Activated T-cell treated with anti-CD3 and anti-CD28 coated beads for 24 hours (primary cell): ENCODE data around the gene DMD.

Experiments
- DNase-seq: peaks from one replicate; pipeline ENCODE4 v3.0.0-alpha.2; 2020; ENCODE audit warnings: low read depth

DMD gene

DNA sequence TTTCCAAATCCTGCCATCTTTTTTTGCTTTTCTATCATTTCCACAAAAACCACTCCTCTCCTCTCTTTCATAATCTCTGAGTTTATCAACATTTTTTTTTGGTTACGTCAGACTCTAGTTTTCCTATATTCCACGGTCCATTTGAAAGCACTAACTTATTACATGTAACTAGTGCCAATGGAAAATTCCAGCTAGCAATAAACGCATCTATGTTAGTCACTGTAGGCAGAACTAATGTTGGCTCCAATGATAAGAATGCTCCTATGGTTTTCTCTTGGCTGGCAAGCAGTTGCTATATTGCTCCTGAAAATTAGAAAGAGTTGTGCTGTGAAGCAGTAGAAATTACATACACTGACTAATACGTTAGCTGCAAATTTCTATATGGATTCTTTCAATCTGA is 1504.9 kb downstream of the DMD start:
- no peak for DNase-seq

DNA sequence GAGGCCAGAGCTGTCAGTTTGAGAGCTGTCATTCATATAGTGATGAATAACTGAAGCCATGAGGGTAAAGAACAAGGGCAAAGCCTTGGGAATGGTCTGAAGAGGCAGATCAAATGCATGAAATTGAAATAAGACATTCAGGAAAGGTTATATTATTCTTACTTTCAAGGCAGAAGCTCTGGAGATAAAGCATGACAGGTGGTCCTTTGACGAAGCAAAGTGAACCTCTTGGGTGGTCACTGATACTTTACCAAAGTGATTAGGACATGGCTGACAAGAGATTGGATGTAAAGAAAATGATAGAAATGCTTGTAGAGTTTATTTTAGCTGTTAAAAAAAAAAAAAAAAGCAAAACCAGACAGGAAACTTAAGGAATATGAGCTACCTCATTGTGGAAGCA is 1505.5 kb downstream of the DMD start:
- DNase-seq, result no peak

DNA sequence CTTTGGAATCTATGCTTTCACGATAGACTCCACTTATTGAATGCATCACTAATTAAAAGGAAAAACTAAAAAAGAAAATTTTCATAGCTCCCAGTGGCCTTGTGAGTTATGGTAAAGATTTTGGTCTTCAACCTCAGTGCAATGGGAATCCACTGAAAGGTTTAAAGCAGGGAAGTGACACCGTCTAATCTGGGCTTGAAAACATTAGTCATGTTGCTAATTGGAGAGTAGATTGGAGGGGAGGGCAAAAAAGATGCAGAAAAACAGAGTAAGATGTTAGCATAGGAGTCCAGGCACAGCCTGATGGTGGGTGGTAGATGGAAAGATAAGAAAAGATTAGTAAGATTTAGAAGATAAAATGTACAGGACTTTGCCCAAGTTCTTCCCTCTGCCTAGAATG is 1506.4 kb downstream of the DMD start:
- no peak for DNase-seq

DNA sequence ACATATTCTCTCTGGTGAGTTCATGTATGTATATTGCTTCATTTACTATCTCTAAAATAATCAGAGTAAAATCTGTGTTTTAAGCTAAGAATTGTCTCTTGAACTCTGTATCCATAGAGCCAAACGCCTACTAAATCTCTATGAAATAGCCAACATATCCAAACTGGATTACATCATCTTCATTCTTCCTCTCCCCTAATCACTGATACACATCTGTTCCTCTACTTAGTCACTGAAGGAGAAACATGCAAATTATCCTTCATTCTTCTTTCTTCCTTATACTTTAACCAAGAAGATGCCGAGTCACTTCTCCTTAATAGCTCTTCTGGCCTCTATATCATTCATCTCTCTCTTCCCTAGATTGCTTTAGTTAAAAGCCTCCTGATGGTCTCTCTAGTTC is 1509.1 kb downstream of the DMD start:
- no peak for DNase-seq

DNA sequence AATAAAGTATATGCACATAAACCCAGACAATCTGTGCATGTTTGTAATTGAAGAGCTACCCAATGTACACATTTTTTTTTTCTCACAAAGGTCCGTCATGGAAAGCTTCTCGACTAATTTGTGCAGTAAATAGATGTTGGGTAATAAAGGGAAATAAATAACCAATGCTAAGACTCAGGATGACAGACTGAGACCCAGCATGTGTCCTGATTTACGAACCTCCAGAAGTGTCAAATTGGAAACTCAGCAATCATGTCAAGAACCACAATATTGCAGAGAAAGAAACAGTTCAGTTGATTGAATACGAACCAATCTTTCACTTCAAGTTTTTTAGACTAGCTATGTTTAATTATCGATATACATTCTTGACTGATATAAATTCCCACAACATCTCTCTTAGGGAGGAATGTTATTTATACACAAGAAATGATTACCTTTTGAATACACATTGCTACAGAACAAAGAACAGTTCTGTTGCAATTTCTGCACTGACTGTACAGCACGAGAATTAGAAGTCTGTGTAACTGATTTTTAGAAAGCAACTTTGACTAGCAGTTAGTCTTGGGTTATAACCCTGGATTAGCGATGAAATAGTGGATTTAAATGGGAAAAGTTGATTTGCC is 1513.9 kb downstream of the DMD start:
- DNase-seq, result no peak

DNA sequence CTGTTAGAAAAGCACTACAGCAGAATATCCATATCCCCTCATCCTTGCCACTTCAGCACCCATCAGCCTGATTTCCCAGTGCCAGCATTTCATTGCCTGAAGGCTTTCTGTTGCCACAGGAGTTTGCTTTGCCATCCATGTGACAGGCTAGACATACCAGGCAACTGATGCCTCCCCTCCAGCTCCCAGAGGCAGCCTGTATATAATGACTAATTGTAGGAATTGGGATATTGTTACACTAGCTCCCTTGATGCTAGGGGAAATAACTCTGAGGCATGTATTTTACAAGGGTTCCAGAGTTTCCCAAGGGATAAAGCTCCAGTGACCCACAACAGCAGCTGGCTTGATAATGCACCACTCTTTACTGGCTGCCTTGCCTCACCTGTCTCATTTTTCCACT is 1531.5 kb downstream of the DMD start:
- no peak for DNase-seq

DNA sequence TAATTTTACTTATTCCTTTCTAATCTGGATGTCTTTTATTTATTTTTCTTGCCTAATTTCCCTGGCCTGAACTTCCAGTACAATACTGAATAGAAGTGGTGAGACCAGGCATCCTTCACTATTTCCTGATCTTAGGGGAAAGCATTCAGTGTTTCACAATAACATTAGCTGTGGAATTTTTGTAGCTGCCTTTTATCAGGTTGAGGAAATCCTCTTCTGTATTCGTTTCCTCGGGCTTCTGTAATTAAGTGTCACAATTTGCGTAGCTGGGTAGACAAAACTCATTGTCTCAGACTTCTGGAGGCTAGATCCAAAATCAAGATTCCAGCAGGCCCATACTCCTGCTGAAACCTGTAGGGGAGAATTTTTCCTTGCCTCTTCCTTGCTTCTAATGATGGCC is 1541.1 kb downstream of the DMD start:
- DNase-seq, result no peak

DNA sequence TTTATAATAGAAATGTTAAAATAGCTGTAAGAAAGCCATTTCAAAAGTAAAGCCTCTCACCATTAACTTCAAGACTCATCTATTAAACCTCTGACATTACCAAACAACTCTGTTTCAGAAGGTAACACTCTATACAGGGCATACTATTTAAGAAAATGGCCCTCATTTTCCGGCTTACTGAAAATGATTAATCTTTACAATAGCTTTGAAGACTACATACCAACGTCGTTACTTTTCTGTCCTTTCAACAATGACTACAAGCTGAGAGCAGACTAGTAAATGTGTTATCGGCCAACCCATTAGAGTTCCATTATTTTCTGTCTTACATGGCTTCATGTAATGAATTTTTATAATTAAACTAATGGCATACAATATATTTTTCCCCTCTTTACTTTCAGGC is 1545.9 kb downstream of the DMD start:
- no peak for DNase-seq

DNA sequence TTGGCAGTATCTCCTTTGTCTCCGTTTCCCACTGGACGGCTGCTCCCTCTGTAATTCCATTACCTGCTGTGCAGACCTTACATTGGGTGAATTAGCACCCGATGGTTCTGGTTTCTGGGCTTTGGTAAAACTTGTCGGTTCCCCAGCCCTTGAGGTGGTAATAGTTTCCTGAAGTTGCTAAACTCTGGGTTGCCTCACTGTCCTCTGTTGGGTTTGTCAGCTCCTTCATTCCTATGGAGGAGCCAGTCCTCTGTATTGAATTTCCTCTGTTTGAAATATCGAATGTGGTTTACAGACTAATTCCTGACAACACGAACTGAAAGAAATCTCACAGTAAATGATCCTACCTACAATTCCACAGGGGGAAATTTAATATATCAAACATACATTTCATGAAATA is 1548.2 kb downstream of the DMD start:
- no peak for DNase-seq

DNA sequence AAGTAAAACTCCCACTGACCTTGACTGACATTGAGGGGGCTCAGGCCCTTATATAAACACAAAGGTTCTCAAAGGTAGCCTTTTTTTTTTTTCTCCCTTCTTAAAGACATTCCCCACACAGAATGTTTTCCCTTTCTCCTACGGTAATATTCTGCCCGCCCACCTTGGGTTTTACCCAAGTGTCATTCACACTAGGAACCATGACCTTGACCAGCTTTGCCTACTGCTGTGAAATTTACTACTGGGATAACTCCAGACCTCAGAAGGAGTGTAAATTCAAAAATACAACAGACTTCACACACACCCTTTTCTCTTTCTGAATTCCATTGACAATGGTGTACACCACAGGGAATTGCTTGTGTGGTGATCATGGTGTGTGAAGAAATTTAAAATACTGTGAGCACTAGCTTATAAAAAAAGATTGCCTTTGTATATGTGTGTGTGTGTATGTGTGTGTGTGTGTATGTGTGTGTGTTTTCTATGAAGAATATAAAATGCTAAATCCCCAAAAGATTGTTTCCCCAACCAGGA is 1550.0 kb downstream of the DMD start:
- DNase-seq, result no peak

DNA sequence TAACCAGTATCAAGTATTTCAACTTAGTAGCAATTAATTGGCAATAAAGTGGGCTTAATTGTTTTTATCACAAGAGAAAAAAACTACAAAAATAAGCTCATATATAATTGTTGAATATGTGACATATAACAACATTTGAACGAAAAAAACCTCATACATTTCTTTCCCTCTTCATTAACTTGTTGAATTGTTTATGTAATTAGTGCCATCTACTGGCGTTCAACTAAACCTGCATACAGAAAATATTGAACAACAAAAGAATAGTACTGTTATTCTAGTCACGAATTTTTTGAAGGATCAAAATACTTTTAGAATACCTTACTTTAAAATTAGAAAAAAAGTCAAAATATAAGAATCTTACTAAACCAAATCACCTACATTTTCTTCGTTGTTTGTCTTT is 1553.0 kb downstream of the DMD start:
- no peak for DNase-seq

DNA sequence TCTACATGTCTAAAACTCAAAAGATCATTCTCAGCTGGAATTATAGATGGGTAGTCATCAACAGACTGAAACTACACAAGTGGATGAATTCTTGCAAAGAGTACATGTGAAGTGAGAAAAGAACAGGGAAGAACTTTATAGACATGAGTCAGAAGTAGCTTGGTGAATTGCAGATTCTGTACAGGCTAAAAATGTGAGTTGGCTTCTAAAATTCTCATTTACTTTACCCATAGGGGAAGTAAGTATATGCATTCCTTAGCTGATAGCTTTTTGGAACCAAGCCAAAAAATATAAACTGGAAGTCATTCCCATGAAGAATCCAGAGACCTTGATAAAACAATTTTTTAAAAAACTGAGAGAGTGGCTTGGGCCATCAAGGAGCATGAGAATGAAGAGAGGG is 1555.3 kb downstream of the DMD start:
- no peak for DNase-seq

DNA sequence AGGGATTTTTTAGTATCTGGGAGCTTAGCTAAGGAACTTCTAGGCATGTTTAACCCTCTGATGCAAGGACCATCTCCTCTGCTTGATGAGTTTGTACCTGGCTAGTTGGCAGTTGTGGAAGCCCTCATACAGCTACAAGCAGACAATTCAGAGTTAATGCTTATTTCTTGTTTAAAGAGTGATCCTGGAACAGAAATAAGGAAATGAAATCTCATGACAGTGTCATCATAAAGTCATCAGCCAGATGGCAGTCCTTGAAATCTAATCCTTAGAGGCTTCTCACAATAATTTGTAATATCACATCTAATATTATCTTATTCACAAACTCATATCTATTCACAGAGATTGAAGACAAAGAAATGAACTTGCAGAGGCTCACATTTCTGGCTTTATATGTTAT is 1557.9 kb downstream of the DMD start:
- DNase-seq, result no peak

DNA sequence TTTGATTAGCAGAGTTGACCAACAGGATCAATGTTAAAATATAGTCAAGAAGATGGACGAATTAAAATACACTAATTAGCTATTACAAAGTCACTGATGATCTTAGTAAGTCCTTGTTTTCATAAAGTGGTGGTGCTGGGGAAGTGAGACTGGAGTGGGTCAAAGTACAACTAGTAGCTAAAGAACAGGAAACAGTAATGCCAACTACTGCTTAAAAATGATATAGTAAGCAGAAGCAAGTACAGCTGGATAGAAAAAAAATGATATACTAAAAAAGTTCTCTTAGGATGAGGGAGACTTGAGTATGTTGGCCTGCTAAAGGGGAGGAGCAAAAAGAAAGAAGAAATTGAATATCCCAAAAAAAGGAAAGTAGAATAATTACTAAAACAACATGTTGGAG is 1558.7 kb downstream of the DMD start:
- DNase-seq, result no peak

DNA sequence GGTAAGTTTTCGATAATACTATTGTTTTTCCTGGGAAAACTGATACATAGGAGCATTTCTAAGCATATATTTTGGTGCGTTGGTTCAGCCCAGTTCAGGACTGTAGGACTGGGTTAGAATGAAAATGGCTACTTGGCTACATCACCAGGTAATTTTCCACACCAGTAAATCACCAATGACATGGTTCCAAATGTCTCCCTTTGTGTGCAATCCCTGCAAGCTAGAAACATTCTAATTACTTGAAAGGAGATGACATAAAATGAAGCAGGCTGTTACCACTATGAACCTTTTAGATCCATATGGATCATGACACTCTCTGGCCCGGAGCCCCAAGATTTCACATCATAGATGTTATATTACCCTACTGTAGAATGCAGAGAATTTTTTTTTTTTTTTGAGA is 1562.1 kb downstream of the DMD start:
- DNase-seq, result no peak

DNA sequence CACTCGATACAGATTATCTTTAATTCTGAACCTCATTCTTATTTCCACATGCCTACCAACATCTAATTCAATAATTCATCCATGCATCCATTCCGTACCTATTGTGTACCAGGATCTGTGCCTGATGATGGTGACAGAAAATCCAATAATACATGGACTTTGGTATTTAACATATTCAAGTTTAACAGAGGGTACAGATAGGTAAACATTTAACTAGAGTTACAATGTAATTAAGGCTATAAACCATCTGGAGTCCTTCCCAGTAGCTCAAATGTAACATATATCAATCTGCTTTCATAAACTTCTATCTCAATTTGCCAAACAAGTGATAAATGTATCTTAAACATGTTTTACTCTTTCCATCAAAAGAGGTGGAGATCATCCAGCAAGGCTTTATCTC is 1578.0 kb downstream of the DMD start:
- no peak for DNase-seq

DNA sequence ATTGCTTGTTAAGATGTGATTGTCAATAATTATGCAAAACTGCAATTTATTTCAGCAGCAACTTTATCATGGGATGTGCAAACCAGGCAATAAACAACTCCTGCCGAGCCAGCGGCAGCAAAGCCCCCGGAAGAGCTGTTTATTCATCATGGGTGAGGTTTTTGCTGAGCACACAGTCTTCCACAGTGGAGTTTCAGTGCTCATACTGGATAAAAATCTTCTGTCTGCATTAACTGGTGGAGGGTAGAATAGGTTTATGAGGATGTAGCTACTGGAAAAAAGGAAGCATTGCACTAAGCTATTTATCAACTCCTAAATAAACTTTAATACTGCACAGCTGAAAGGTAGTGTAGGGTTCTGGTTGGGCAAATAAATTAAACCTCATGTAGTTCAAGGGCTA is 1582.2 kb downstream of the DMD start:
- DNase-seq, result no peak

DNA sequence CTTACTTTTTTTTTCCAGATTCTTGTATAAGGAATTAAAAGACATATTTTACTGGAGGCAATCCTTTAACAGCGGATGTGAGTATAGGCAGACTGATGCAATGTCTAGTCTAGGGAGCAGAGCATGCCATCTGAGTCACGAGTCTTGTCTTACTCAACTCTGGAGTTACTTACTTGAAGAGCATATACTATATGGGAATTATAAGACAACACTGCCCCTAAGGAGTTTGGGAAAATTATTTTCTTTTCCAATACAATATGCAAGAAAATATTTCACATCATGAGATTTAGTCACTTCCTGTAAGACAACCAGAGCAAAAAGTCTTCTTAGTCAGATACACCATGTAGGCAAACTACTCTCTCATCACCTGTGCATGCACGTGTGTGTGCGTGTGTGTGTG is 1602.2 kb downstream of the DMD start:
- DNase-seq, result no peak

DNA sequence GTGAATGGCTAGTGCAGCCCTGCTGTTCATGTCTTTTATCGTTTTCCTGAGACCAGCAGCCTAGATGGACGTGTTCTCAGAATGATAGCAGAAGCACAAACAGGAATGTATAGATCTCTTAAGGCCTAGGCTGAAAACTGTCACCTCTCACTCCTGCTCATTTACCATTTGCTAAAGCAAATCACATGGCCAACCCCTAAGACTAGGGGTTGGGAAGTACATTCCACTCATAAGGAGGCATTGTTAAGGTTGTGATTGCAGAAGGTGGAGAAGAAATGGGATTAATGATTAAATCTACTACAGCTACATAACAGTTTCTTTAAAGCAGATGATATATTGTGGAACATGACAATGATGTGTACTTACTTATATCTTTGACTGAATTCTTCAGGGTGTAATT is 1602.7 kb downstream of the DMD start:
- DNase-seq, result no peak

DNA sequence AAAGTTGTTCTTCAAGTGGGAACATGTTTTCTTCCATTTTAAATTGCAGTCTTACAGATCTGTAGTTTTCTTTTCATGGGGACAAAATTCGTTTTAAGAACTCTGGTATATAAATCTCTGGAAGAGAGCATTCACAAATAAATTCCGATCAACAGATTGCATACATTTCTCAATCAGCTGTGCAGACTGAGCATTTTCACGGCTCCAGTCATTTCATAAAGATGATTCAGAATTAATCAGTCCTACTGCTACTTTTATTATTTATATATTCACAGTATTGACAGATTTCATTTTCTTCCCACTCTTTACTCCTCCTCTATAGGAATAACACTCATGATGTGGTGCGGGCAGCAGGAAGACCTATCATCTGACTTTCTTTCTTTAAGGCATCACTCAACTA is 1604.6 kb downstream of the DMD start:
- no peak for DNase-seq

DNA sequence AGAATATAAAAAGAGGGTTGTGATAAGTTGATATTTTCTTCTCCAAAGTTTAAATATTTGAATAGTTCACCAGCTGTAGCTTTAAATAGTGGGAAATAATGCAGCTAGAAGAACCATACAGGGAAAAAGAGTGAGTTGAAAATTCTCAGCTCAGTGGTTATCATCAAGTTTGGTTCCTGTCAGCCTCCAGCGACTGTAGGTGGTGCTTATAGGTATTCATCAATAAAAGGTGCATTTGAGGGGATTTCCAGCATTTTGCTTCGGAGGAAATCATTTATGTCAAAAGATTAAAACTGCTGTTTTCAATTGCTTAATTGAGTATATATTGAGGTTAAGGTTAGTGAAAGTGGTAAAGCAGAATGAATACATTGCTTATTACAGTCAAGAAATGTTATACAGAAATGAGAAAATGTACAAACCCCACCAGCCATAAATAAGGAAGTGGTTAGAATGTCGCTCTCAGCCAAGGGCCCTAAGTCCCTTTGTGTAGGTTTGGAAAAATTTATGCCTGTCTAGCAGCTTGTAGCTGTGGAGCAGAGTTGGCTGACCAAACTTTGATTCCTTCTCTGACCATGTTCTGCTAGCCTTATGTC is 1606.6 kb downstream of the DMD start:
- DNase-seq, result no peak

DNA sequence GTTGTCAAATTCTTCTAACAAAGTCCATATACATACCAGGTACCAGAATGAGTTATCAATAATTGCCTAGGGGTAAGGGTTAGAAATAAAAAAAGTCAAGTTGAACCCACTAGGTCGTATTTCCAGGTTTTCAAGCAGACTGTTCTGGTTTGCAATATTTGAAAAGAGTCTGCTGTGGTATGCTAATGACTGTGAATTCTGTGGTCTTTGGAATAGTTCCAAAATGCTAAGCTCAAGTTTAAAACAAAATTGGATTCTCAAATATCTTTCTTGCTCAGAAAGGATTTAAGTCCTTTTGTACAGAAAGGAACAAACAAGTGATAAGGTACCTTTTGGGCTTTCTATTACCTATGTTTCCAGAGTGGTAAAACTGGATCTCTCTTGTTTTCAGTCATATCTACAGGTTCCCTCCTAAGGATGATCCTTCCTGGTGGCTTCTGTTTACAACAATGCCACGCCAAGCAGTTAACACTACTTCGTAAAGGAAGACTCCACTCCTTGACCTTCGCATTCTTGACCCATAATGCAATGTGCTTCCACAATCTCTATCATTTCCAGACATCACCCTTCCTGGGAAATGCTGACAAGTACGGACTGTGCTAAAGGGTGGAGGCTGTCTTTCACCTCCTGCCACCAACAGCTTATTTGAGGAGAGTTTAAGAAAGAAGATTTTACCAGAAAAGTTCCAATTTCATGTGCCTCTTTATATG is 1607.8 kb downstream of the DMD start:
- no peak for DNase-seq

DNA sequence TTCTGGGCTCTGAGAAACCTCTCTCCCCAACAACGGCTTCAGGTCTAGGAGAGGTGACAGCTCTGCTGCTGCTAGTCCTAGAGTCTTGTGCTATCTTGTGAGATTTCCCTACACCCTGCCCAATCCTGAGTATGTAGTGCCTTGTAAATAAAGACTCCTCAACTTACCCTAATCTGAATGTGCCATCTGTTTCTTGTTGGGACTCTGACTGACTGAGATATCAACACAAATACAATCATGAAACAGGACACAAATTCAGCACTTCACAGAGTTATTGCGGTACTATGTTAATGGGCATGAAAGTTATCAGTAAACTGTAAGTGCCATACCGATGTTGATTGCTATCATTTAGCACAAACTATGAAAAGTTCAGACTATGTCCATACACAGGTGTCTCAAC is 1610.5 kb downstream of the DMD start:
- no peak for DNase-seq

DNA sequence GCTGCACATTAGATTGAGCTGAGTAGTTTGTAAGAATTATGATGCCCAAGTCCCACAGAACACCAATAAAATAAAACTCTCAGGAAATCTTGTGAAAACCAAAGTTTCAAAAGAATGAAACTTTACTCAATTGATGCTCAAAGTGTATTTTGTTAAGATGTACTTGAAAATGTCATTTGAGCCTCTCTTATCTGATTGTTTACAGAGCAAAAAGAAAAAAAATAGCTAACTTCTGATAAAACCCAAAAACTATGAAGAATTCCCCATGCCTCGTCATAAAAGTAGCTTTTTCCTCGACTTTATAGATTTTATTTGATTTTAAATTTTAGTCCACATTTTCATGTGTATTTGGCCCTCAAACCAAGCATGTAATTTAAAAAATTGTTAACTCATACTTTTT is 1618.0 kb downstream of the DMD start:
- no peak for DNase-seq
